ENCODE data around the gene PCDH9. TPM values are rescaled to one million over a fixed set of nuclear protein-coding genes. Genes with fewer than 3 reads are reported as not detected.
A peak's percentile ranks its signal among the peaks of the same experiment; 100 is the strongest.

Gene PCDH9
- total and polyA plus RNA-seq, 2 of the 4 experiments (the other 2 are of a cell fraction): 2.2 to 10.2 TPM

DNA sequence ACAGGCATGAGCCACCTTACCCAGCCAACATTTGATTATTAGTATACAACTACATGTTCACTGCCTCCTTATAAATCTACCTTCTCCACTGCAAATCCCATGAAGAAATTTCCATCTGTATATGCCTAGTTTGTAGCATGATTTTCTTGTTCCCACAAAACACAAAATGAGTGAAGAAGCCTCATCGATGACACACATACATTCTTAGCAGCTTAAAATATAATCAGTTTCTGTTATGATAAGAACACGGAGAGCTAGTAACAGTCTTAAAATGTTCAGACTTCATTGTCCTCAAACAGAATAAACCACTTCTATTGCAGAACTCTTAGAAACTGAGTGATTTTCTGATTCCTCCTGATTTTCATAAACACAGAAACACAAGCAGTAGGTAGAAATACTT lies 740.5 kb downstream of the PCDH9 start:
- Histone ChIP-seq H3K4me3 (ENCODE audit: insufficient read depth, low read depth, low read length) (no peak overlapping the region), H2AFZ (replicated peaks; ENCODE audit: low read length, poor library complexity) (no peak overlapping the region), H3K4me1 (ENCODE audit: control insufficient read depth, insufficient read depth, low read length) (no peaks in the 10 kb centered on the region; the same call in 1 of the 2 replicates), H4K20me1 (ENCODE audit: insufficient read depth, low read length) (no peaks in the 10 kb centered on the region), H3K27me3 (ENCODE audit: control insufficient read depth, insufficient read depth, low read length) (no peaks in the 10 kb centered on the region), H3K56ac (ENCODE audit: extremely low read depth, insufficient read depth, low read length) (no peak overlapping the region), H2BK15ac (ENCODE audit: low read depth, low read length) (no peak overlapping the region), H2BK5ac (ENCODE audit: low read depth, low read length, poor library complexity, severe bottlenecking) (no peak overlapping the region), H2AK5ac (ENCODE audit: low read depth, low read length) (no peak overlapping the region), H3K23ac (ENCODE audit: low read depth, low read length) (no peak overlapping the region), H3K36me3 (ENCODE audit: control insufficient read depth, insufficient read depth, low read length) (no peaks in the 10 kb centered on the region), H3K18ac (ENCODE audit: low read depth, low read length) (no peak overlapping the region), H3K4ac (ENCODE audit: low read depth, low read length) (no peak overlapping the region), H2AK9ac (replicated peaks; ENCODE audit: low read depth, low read length, poor library complexity) (no peak overlapping the region), H4K8ac (ENCODE audit: low read depth in 2 of 2, low read length in 2 of 2) (no peak overlapping the region), H3K9ac (ENCODE audit: low read depth, low read length) (no peak overlapping the region), H3K4me2 (ENCODE audit: low read depth, low read length) (no peak overlapping the region; the same call in 1 of the 2 replicates), H3K27ac (ENCODE audit: insufficient read depth, low read length) (no peak overlapping the region), H3K14ac (replicated peaks; ENCODE audit: low read depth, low read length) (no peak overlapping the region), H4K5ac (ENCODE audit: low read depth, low read length) (no peak overlapping the region), H2BK120ac (ENCODE audit: low read depth, low read length) (no peak overlapping the region), H2BK20ac (ENCODE audit: low read depth, low read length) (no peak overlapping the region), H3K9me3 (ENCODE audit: control insufficient read depth, insufficient read depth, low read length) (no peaks in the 10 kb centered on the region), H3K9me1 (ENCODE audit: insufficient read depth, low read length) (no peaks in the 10 kb centered on the region), H4K91ac (ENCODE audit: insufficient read depth, low read depth, low read length) (no peak overlapping the region), H3K79me1 (ENCODE audit: low read depth in 1 of 2, low read length in 2 of 2) (no peaks in the 10 kb centered on the region)
- CTCF ChIA-PET: no interaction called here
- BruUV-seq (replicated peaks): no TSS peak
- POLR2A ChIA-PET (ENCODE audit: unreplicated experiment): no interaction called here
- ATAC-seq (ENCODE audit: low read depth): no peak
- in situ Hi-C loops (cut with MboI; ENCODE audit: low sequenced_read_pairs) (no loop called here), dilution Hi-C loops (cut with HindIII; ENCODE audit: low sequenced_read_pairs, unreplicated experiment) (no loop called here), intact Hi-C loops (cut with micrococcal nuclease) (no loop called here)
- WGBS, 2 experiments (ENCODE audit: extremely low coverage in 2 of 2, insufficient read length in 1 of 2): no CpG with 5 or more reads among the region's 2 CpGs
- TF ChIP-seq, protein P1, sequence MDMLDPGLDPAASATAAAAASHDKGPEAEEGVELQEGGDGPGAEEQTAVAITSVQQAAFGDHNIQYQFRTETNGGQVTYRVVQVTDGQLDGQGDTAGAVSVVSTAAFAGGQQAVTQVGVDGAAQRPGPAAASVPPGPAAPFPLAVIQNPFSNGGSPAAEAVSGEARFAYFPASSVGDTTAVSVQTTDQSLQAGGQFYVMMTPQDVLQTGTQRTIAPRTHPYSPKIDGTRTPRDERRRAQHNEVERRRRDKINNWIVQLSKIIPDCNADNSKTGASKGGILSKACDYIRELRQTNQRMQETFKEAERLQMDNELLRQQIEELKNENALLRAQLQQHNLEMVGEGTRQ (IDR thresholded peaks at IDR 0.05; ENCODE audit: low read depth, low read length): no peak
- TF ChIP-seq NFE2L2 (IDR thresholded peaks at IDR 0.05; ENCODE audit: low read depth, low read length): no peak
- TF ChIP-seq, protein P2, sequence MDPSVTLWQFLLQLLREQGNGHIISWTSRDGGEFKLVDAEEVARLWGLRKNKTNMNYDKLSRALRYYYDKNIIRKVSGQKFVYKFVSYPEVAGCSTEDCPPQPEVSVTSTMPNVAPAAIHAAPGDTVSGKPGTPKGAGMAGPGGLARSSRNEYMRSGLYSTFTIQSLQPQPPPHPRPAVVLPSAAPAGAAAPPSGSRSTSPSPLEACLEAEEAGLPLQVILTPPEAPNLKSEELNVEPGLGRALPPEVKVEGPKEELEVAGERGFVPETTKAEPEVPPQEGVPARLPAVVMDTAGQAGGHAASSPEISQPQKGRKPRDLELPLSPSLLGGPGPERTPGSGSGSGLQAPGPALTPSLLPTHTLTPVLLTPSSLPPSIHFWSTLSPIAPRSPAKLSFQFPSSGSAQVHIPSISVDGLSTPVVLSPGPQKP (IDR thresholded peaks at IDR 0.05; ENCODE audit: borderline replicate concordance, low read depth, low read length): no peak
- no peak for TF ChIP-seq RCOR1 (IDR thresholded peaks at IDR 0.05; ENCODE audit: insufficient replicate concordance, low read length)
- TF ChIP-seq CEBPB (IDR thresholded peaks at IDR 0.05; ENCODE audit: low read depth, low read length): no peak
- no peak for TF ChIP-seq CHD1 (IDR thresholded peaks at IDR 0.05; ENCODE audit: low read depth, low read length)
- peak; percentile 54 for DNase-seq

Measured in IMR-90 (cell line).